WTC11 (cell line): ENCODE data around the gene STAT2. TPM values are rescaled to one million over a fixed set of nuclear protein-coding genes. Genes with fewer than 3 reads are reported as not detected.

Source experiments
- ATF1 ChIP-seq: sonication (generic); formaldehyde crosslinking; IDR thresholded peaks from 2 replicates; pipeline ENCODE4 v1.8.1; 2023; ENCODE audit warnings: mild to moderate bottlenecking, moderate library complexity, missing genetic modification reagents
- CREB1 ChIP-seq: sonication (generic); formaldehyde crosslinking; IDR thresholded peaks from 2 replicates; pipeline ENCODE4 v1.8.0; 2023; ENCODE audit warnings: mild to moderate bottlenecking, missing genetic modification reagents
- EMX1 ChIP-seq: fragments of 250-450 bp; sonication (Bioruptor Pico); IDR thresholded peaks from 2 replicates; pipeline ENCODE4 v1.8.0; 2021; ENCODE audit warnings: mild to moderate bottlenecking
- NFYB ChIP-seq: sonication (generic); formaldehyde crosslinking; conservative IDR thresholded peaks from 2 replicates; pipeline ENCODE4 v1.8.0; 2022; ENCODE audit warnings: low read depth, missing genetic modification reagents
- NR1H2 ChIP-seq: sonication (generic); formaldehyde crosslinking; IDR thresholded peaks from 2 replicates; pipeline ENCODE4 v1.9.0; 2021; ENCODE audit warnings: mild to moderate bottlenecking, moderate library complexity, missing genetic modification reagents
- SMAD3 ChIP-seq: sonication (generic); formaldehyde crosslinking; IDR thresholded peaks from 2 replicates; pipeline ENCODE4 v1.8.0; 2022; ENCODE audit warnings: missing genetic modification reagents, mild to moderate bottlenecking, borderline replicate concordance
- SOX15 ChIP-seq: fragments of 250-450 bp; sonication (Bioruptor Pico); IDR thresholded peaks from 2 replicates; pipeline ENCODE4 v1.9.0; 2021; ENCODE audit warnings: mild to moderate bottlenecking
- SP1 ChIP-seq: sonication (generic); formaldehyde crosslinking; conservative IDR thresholded peaks from 2 replicates; pipeline ENCODE4 v1.8.1; 2022; ENCODE audit warnings: missing genetic modification reagents
- ZBTB21 ChIP-seq: sonication (generic); formaldehyde crosslinking; IDR thresholded peaks from 2 replicates; pipeline ENCODE4 v1.8.1; 2023; ENCODE audit warnings: mild to moderate bottlenecking, missing genetic modification reagents, borderline replicate concordance
- ZNF138 ChIP-seq: sonication (generic); formaldehyde crosslinking; conservative IDR thresholded peaks from 2 replicates; pipeline ENCODE4 v1.8.1; 2022; ENCODE audit warnings: mild to moderate bottlenecking, moderate library complexity, missing genetic modification reagents
- ZNF219 ChIP-seq: sonication (generic); formaldehyde crosslinking; IDR thresholded peaks from 2 replicates; pipeline ENCODE4 v1.8.0; 2023; ENCODE audit warnings: missing genetic modification reagents, mild to moderate bottlenecking, borderline replicate concordance
- ZNF317 ChIP-seq: sonication (generic); formaldehyde crosslinking; IDR thresholded peaks from 2 replicates; pipeline ENCODE4 v1.8.1; 2023; ENCODE audit warnings: low read depth, mild to moderate bottlenecking, moderate library complexity, missing genetic modification reagents, borderline replicate concordance
- total RNA-seq: library from RNA; stranded (reverse); gene quantifications from 3 replicates; pipeline ENCODE4 v1.2.3, GENCODE V29; 2021
- TF ChIP-seq, protein P1 (sequence below): sonication (generic); formaldehyde crosslinking; IDR thresholded peaks from 2 replicates; pipeline ENCODE4 v1.8.1; 2023; ENCODE audit warnings: mild to moderate bottlenecking, moderate library complexity, missing genetic modification reagents
- TF ChIP-seq, protein P2 (sequence below): sonication (generic); formaldehyde crosslinking; IDR thresholded peaks from 2 replicates; pipeline ENCODE4 v1.8.0; 2022; ENCODE audit warnings: mild to moderate bottlenecking, missing genetic modification reagents
- TF ChIP-seq, protein P3 (sequence below): fragments of 250-450 bp; sonication (Bioruptor Pico); IDR thresholded peaks from 2 replicates; pipeline ENCODE4 v1.9.0; 2021; ENCODE audit warnings: mild to moderate bottlenecking
- TF ChIP-seq, protein P4 (sequence below): sonication (generic); formaldehyde crosslinking; IDR thresholded peaks from 2 replicates; pipeline ENCODE4 v1.8.1; 2023; ENCODE audit warnings: mild to moderate bottlenecking, missing genetic modification reagents, borderline replicate concordance
- TF ChIP-seq, protein P5 (sequence below): fragments of 250-450 bp; sonication (Bioruptor Pico); IDR thresholded peaks from 2 replicates; pipeline ENCODE4 v2.1.2; 2022; ENCODE audit warnings: mild to moderate bottlenecking, moderate library complexity
- TF ChIP-seq, protein P6 (sequence below): sonication (generic); formaldehyde crosslinking; IDR thresholded peaks from 2 replicates; pipeline ENCODE4 v1.8.1; 2023; ENCODE audit warnings: mild to moderate bottlenecking, missing genetic modification reagents
- TF ChIP-seq, protein P7 (sequence below): sonication (generic); formaldehyde crosslinking; IDR thresholded peaks from 2 replicates; pipeline ENCODE4 v1.8.0; 2023; ENCODE audit warnings: missing genetic modification reagents
- TF ChIP-seq, protein P8 (sequence below): fragments of 250-450 bp; sonication (Bioruptor Pico); IDR thresholded peaks from 2 replicates; pipeline ENCODE4 v1.8.0; 2021; ENCODE audit warnings: mild to moderate bottlenecking
- TF ChIP-seq, protein P9 (sequence below): fragments of 250-450 bp; sonication (Bioruptor Pico); IDR thresholded peaks from 2 replicates; pipeline ENCODE4 v1.9.0; 2021; ENCODE audit warnings: mild to moderate bottlenecking, borderline replicate concordance

STAT2 gene
- total RNA-seq, 1 experiment from 2014 or later, result 54.5 TPM

DNA sequence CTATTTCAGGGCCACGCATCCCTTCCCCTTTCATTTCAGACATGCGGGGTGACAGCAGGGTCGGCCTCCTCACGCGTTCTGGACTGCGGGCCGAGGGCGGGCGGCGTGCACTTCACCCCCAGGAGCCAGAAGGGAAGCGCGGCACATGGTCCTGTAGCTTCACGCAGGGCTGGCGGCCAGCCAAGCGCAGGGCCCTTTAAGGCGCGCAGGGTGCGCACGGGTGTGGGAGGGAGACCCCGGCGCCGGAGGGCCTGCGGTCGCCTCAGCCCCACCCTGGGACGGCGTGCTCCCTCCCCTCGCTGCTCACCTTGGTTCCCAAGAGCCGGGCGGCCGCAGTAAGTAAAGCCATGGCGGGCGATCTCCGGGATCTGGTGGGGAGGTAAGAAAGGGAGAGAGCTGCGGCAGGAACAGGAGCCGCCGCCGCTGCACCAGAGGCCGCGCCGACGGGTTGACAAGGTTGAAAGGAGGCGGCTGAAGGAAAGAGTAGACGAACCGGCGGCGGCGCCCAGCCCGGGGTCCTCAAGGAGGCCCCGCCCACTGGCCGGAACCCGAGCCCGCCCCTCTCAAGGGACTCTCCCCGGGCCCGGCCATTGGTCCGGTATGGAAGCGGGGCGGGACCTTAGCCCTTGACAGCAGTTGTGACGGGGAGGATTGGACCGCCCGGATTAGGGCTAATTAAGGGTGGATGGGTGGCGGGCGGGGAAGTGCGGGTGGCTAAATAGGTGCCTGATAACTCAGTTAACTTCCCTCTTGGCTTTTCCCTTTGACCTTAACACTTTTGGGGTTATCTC, 59.9 kb downstream of the STAT2 start, which contains the start of gene CS (continued):
- TF ChIP-seq, protein P1, sequence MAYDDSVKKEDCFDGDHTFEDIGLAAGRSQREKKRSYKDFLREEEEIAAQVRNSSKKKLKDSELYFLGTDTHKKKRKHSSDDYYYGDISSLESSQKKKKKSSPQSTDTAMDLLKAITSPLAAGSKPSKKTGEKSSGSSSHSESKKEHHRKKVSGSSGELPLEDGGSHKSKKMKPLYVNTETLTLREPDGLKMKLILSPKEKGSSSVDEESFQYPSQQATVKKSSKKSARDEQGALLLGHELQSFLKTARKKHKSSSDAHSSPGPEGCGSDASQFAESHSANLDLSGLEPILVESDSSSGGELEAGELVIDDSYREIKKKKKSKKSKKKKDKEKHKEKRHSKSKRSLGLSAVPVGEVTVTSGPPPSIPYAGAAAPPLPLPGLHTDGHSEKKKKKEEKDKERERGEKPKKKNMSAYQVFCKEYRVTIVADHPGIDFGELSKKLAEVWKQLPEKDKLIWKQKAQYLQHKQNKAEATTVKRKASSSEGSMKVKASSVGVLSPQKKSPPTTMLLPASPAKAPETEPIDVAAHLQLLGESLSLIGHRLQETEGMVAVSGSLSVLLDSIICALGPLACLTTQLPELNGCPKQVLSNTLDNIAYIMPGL, result peak; percentile 38; the same call in 1 of the 2 replicates
- TF ChIP-seq, protein P2, sequence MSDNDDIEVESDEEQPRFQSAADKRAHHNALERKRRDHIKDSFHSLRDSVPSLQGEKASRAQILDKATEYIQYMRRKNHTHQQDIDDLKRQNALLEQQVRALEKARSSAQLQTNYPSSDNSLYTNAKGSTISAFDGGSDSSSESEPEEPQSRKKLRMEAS, result peak; percentile 64; the same call in 1 of the 2 replicates
- no peak for TF ChIP-seq SMAD3
- TF ChIP-seq, protein P3, sequence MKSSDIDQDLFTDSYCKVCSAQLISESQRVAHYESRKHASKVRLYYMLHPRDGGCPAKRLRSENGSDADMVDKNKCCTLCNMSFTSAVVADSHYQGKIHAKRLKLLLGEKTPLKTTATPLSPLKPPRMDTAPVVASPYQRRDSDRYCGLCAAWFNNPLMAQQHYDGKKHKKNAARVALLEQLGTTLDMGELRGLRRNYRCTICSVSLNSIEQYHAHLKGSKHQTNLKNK (CRISPR knock-in tag), result no peak; the same call in 1 of the 2 replicates
- TF ChIP-seq, protein P4, sequence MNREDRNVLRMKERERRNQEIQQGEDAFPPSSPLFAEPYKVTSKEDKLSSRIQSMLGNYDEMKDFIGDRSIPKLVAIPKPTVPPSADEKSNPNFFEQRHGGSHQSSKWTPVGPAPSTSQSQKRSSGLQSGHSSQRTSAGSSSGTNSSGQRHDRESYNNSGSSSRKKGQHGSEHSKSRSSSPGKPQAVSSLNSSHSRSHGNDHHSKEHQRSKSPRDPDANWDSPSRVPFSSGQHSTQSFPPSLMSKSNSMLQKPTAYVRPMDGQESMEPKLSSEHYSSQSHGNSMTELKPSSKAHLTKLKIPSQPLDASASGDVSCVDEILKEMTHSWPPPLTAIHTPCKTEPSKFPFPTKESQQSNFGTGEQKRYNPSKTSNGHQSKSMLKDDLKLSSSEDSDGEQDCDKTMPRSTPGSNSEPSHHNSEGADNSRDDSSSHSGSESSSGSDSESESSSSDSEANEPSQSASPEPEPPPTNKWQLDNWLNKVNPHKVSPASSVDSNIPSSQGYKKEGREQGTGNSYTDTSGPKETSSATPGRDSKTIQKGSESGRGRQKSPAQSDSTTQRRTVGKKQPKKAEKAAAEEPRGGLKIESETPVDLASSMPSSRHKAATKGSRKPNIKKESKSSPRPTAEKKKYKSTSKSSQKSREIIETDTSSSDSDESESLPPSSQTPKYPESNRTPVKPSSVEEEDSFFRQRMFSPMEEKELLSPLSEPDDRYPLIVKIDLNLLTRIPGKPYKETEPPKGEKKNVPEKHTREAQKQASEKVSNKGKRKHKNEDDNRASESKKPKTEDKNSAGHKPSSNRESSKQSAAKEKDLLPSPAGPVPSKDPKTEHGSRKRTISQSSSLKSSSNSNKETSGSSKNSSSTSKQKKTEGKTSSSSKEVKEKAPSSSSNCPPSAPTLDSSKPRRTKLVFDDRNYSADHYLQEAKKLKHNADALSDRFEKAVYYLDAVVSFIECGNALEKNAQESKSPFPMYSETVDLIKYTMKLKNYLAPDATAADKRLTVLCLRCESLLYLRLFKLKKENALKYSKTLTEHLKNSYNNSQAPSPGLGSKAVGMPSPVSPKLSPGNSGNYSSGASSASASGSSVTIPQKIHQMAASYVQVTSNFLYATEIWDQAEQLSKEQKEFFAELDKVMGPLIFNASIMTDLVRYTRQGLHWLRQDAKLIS (CRISPR knock-in tag), result no peak
- TF ChIP-seq SOX15 (CRISPR knock-in tag), result no peak
- TF ChIP-seq, protein P5, sequence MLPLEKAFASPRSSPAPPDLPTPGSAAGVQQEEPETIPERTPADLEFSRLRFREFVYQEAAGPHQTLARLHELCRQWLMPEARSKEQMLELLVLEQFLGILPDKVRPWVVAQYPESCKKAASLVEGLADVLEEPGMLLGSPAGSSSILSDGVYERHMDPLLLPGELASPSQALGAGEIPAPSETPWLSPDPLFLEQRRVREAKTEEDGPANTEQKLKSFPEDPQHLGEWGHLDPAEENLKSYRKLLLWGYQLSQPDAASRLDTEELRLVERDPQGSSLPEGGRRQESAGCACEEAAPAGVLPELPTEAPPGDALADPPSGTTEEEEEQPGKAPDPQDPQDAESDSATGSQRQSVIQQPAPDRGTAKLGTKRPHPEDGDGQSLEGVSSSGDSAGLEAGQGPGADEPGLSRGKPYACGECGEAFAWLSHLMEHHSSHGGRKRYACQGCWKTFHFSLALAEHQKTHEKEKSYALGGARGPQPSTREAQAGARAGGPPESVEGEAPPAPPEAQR (CRISPR knock-in tag), result no peak
- no peak for TF ChIP-seq ZNF219 (CRISPR knock-in tag)
- TF ChIP-seq, protein P6, sequence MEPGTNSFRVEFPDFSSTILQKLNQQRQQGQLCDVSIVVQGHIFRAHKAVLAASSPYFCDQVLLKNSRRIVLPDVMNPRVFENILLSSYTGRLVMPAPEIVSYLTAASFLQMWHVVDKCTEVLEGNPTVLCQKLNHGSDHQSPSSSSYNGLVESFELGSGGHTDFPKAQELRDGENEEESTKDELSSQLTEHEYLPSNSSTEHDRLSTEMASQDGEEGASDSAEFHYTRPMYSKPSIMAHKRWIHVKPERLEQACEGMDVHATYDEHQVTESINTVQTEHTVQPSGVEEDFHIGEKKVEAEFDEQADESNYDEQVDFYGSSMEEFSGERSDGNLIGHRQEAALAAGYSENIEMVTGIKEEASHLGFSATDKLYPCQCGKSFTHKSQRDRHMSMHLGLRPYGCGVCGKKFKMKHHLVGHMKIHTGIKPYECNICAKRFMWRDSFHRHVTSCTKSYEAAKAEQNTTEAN, result peak; percentile 81; the same call in 1 of the 2 replicates
- no peak for TF ChIP-seq ZBTB21
- no peak for TF ChIP-seq ATF1
- TF ChIP-seq, protein P7, sequence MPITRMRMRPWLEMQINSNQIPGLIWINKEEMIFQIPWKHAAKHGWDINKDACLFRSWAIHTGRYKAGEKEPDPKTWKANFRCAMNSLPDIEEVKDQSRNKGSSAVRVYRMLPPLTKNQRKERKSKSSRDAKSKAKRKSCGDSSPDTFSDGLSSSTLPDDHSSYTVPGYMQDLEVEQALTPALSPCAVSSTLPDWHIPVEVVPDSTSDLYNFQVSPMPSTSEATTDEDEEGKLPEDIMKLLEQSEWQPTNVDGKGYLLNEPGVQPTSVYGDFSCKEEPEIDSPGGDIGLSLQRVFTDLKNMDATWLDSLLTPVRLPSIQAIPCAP (CRISPR knock-in tag), result peak; percentile 37; the same call in 1 of the 2 replicates
- TF ChIP-seq, protein P8, sequence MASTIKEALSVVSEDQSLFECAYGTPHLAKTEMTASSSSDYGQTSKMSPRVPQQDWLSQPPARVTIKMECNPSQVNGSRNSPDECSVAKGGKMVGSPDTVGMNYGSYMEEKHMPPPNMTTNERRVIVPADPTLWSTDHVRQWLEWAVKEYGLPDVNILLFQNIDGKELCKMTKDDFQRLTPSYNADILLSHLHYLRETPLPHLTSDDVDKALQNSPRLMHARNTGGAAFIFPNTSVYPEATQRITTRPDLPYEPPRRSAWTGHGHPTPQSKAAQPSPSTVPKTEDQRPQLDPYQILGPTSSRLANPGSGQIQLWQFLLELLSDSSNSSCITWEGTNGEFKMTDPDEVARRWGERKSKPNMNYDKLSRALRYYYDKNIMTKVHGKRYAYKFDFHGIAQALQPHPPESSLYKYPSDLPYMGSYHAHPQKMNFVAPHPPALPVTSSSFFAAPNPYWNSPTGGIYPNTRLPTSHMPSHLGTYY, result 0 out of 2 replicates have a peak, but pooled peaks have one; percentile 13
- TF ChIP-seq ZNF317 (CRISPR knock-in tag), result no peak
- TF ChIP-seq NFYB (CRISPR knock-in tag), result peak; percentile 73
- no peak for TF ChIP-seq ZNF138 (CRISPR knock-in tag)
- TF ChIP-seq, protein P9, sequence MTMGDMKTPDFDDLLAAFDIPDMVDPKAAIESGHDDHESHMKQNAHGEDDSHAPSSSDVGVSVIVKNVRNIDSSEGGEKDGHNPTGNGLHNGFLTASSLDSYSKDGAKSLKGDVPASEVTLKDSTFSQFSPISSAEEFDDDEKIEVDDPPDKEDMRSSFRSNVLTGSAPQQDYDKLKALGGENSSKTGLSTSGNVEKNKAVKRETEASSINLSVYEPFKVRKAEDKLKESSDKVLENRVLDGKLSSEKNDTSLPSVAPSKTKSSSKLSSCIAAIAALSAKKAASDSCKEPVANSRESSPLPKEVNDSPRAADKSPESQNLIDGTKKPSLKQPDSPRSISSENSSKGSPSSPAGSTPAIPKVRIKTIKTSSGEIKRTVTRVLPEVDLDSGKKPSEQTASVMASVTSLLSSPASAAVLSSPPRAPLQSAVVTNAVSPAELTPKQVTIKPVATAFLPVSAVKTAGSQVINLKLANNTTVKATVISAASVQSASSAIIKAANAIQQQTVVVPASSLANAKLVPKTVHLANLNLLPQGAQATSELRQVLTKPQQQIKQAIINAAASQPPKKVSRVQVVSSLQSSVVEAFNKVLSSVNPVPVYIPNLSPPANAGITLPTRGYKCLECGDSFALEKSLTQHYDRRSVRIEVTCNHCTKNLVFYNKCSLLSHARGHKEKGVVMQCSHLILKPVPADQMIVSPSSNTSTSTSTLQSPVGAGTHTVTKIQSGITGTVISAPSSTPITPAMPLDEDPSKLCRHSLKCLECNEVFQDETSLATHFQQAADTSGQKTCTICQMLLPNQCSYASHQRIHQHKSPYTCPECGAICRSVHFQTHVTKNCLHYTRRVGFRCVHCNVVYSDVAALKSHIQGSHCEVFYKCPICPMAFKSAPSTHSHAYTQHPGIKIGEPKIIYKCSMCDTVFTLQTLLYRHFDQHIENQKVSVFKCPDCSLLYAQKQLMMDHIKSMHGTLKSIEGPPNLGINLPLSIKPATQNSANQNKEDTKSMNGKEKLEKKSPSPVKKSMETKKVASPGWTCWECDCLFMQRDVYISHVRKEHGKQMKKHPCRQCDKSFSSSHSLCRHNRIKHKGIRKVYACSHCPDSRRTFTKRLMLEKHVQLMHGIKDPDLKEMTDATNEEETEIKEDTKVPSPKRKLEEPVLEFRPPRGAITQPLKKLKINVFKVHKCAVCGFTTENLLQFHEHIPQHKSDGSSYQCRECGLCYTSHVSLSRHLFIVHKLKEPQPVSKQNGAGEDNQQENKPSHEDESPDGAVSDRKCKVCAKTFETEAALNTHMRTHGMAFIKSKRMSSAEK (CRISPR knock-in tag), result 0 out of 2 replicates have a peak, but pooled peaks have one; percentile 6
- TF ChIP-seq CREB1 (CRISPR knock-in tag), result no peak
- TF ChIP-seq NR1H2 (CRISPR knock-in tag), result 0 out of 2 replicates have a peak, but pooled peaks have one; percentile 67
- peak; percentile 66 for TF ChIP-seq SP1 (CRISPR knock-in tag)
- 0 out of 2 replicates have a peak, but pooled peaks have one; percentile 14 for TF ChIP-seq EMX1 (CRISPR knock-in tag)
